ENCODE measurements around the gene CSRP2.

Gene CSRP2

GRCh38 chr12:76863005-76863670, 15.7 kb downstream of the CSRP2 start:
- DNase-seq (ENCODE audit: low read depth) = no peak

DNA sequence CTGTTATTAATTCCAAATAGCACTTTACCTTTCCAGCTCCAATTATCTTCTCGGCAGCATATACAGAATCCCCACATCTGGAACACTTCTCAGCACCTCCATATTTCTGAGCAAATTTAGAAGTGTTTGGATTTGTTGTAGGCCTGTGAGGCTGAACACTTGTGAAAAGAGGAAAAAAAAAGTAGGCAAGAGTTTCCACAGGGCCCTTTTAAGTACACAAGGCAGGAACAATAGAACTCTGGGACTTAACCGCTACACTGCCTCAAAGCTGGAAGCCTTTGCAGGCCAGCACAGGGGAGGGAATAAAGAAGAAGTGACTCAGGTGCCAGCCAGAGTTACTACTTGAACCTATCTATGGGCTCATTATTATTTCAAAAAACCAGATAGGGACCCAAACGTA, 18.6 kb downstream of the CSRP2 start:
- DNase-seq (ENCODE audit: low read depth) = no peak

- DNase-seq (ENCODE audit: low read depth) = no peak
Measured at GRCh38 chr12:76859611-76860010, 19.2 kb downstream of the CSRP2 start.

DNA sequence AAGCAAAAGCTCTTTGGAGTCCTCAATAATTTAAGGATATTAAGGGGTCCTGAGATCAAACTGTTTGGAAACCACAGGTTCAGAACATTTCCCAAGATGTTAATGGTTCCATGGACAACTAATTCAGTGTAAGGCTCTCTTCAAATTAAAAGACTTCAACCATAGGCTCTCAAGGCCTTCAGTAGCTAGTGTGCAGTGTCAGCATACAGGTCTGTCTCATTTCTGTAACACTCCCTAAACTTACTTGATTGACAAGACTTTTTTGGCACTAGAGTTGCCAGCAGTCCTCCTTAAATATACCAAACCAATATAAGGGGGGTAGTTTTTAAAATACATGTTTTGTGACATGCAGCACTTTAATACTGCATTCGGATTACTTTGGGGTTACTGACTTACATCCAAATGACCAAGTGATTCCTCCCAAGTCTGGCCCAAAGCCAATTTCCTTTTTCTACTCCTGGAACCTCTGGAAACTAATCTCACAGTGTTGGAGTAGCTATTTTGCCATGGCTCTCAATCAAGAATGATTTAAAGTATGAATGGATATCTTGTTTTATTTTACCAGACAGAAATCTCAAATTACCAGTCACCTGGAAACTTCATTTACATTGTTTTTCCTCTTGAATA, 22.7 kb downstream of the CSRP2 start:
- no peak for DNase-seq (ENCODE audit: low read depth)

DNA sequence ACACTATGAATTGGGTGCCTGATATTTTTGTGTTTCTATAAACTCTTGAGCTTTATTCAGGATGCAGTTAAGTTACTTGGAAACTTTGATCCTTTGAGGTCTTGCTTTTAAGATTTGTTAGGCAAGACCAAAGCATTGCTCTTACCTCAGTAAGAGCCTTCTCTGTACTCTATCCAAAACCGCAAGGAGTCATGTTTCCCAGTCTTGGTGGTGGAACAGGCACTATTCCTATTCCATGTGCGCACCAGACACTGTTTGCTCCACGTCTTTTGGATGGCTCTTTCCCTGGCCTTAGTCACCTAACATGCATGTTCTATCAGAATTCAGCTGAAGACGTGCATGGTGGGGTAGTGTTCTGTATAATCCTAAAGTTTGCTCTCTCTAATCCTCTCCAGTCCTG, 23.5 kb downstream of the CSRP2 start:
- no peak for DNase-seq (ENCODE audit: low read depth)

DNA sequence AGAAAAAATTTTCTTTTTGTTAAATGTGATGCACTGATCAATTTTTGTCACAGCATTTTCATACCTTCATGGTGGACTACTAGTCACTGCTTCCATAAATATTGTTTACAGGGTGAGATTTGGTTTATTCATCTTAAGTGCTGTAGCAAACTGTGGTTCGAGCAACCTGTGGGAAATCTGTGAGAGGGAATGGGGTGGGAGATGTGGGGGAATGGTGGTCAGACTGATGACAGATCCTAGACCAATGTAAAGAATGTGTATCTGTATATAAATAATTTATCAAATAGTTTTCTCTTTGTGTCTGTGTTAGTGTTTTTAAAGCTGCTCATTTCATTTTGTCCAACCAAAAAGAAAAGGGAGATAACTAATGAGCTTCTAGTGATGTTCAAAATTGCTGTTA, 26.7 kb downstream of the CSRP2 start:
- no peak for DNase-seq (ENCODE audit: low read depth)

- DNase-seq (ENCODE audit: low read depth) = no peak
Measured at GRCh38 chr12:76848132-76848531, 30.7 kb downstream of the CSRP2 start.

DNA sequence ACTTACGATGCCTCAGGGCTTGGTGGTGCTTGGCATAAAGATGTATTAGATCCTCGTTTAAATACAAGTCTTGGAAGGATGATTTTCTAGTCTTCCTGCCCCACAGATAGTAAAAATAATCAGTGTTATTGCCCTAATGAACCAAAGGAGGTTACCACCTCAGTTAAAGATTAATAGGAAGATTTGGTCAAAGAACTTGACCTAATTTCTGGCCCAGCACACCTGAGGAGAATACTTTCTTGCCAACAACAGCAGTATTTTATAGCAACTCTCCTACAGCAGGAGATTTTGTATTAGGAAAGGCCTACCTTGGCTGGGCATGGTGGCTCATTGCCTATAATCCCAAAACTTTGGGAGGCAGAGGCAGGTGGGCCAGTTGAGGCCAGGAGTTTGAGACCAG, 31.6 kb downstream of the CSRP2 start:
- DNase-seq (ENCODE audit: low read depth) = no peak

- no peak for DNase-seq (ENCODE audit: low read depth)
Measured at GRCh38 chr12:76836633-76837032, 42.2 kb downstream of the CSRP2 start.

DNA sequence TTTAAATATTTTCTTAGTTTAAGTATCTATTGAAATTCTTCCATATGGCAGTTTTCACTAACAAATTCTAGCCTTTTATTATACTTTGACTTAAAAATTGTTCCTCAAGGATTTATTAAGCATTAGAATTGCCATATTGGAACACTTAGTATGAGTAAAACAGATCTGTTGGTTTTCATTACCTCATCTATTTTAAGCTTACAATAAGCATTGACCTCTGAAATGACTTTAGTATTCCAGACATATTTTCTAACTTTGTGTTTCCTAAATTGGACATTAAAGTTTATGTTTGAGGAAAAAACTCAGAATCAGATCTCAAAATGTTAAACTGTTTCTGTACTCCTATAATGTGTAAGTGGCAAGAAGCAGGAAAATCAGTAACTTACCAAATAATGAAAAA, 48.4 kb downstream of the CSRP2 start:
- no peak for DNase-seq (ENCODE audit: low read depth)

GRCh38 chr12:76820888-76821482, 57.8 kb downstream of the CSRP2 start:
- no peak for DNase-seq (ENCODE audit: low read depth)

GRCh38 chr12:76813972-76814371, 64.8 kb downstream of the CSRP2 start:
- DNase-seq (ENCODE audit: low read depth) = no peak

DNA sequence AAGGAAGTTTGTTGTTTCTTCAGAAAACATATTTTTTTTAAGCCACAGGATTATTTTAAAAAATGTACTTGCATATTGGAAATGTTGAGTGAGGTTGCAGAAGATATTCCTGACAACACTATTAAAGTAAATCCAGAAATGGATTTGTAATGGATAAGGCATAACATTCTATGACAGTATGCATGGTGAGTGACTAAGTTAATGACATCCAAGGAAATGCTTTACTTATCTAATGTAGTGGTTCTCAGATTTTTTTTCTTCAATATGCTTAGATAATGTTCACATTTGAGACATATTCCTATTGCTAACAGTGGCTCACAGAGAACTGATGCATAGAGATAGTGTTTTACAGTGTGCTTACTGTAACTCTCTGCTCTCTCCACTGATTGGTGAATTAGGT, 65.6 kb downstream of the CSRP2 start:
- no peak for DNase-seq (ENCODE audit: low read depth)

DNA sequence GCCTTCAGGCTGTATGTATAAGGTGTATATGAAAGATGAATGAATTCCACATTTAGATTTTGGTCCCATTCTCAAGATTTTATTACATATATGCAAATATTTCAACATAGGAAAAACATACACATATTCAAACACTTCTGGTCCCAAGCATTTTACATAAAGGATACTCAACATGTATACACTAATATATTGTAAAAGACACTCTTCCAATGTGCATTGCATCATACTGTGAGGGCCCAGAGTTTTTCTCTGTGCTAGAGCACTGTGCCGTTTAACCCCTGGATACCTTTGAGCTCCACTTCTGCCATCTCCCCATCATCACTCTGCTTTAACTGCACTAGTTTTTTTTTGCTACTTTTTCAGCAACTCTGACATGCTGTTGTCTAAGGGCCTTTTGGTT, 66.8 kb downstream of the CSRP2 start:
- no peak for DNase-seq (ENCODE audit: low read depth)

GRCh38 chr12:76810671-76811419, 68.0 kb downstream of the CSRP2 start:
- DNase-seq (ENCODE audit: low read depth) = no peak

Measured in activated T-helper 9 cell treated with anti-CD3 and anti-CD28 coated beads, Interleukin-2, amount 50 U/mL, for 16 hours (primary cell).